ENCODE results near the gene CAMK4.

DNA sequence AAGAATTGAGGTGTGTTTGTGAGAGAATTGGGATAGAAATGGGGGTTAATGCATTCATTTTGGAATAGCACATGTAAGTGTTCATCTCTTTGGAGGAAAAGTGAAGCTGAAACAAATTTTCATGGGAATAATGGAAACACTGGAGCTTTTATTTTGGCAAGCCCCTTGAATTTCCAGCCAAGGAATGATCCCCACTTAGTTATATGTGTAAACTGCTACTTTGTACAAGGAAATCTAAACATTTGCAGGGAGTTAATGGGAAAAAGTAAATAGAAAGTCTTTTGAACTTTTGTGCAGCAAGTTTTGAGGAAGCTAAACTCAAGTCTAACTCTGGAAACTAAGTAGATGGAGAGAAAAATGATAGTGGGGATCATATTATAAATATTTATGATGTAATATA is 44.1 kb downstream of the CAMK4 start:
- TF ChIP-seq, protein P1, sequence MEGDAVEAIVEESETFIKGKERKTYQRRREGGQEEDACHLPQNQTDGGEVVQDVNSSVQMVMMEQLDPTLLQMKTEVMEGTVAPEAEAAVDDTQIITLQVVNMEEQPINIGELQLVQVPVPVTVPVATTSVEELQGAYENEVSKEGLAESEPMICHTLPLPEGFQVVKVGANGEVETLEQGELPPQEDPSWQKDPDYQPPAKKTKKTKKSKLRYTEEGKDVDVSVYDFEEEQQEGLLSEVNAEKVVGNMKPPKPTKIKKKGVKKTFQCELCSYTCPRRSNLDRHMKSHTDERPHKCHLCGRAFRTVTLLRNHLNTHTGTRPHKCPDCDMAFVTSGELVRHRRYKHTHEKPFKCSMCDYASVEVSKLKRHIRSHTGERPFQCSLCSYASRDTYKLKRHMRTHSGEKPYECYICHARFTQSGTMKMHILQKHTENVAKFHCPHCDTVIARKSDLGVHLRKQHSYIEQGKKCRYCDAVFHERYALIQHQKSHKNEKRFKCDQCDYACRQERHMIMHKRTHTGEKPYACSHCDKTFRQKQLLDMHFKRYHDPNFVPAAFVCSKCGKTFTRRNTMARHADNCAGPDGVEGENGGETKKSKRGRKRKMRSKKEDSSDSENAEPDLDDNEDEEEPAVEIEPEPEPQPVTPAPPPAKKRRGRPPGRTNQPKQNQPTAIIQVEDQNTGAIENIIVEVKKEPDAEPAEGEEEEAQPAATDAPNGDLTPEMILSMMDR (IDR thresholded peaks at IDR 0.05): no peak
- TF ChIP-seq POLR2A (IDR thresholded peaks at IDR 0.05): no peak

Measured in thyroid gland (tissue), 4 donors.